Astrocyte (in vitro differentiated cells and primary cell): ENCODE results near the gene APOM. TPM values are rescaled to one million over a fixed set of nuclear protein-coding genes. Genes with fewer than 3 reads are reported as not detected.

Source experiments
- DNase-seq: peaks from one replicate; pipeline ENCODE4 v3.0.0-alpha.2; 2010; ENCODE audit warnings: low read depth
- FAIRE-seq: peaks from 2 replicates; lab custom pipeline; 2011; peaks lifted over from hg19 to GRCh38; lab: Jason Lieb, UNC
- H2AFZ ChIP-seq: 2 replicates; pipeline ENCODE4 v1.6.0; 2012; ENCODE audit warnings: low read depth, low read length, inconsistent platforms
- H3K27ac ChIP-seq: 2 replicates; pipeline ENCODE4 v1.5.1; 2011; ENCODE audit warnings: low read depth, low read length, inconsistent platforms
- H3K27me3 ChIP-seq: 2 replicates; pipeline ENCODE4 v1.6.0; 2011; ENCODE audit warnings: low read length, inconsistent platforms; ENCODE audit not compliant: insufficient read depth
- H3K36me3 ChIP-seq: 2 replicates; pipeline ENCODE4 v1.5.1; 2011; ENCODE audit warnings: low read length, inconsistent platforms; ENCODE audit not compliant: insufficient read depth
- H3K4me1 ChIP-seq: 2 replicates; pipeline ENCODE4 v1.5.1; 2011; ENCODE audit warnings: low read length, inconsistent platforms; ENCODE audit not compliant: insufficient read depth
- H3K4me2 ChIP-seq: 2 replicates; pipeline ENCODE4 v1.6.0; 2012; ENCODE audit warnings: low read length, inconsistent platforms
- H3K4me3 ChIP-seq: 2 replicates; pipeline ENCODE4 v1.5.1; 2011; ENCODE audit warnings: low read depth, mild to moderate bottlenecking, low read length, inconsistent platforms; ENCODE audit not compliant: insufficient read depth
- H3K79me2 ChIP-seq: 2 replicates; pipeline ENCODE4 v1.6.0; 2012; ENCODE audit warnings: mild to moderate bottlenecking, low read length, inconsistent platforms; ENCODE audit not compliant: insufficient read depth
- H3K9ac ChIP-seq: 2 replicates; pipeline ENCODE4 v1.6.0; 2012; ENCODE audit warnings: mild to moderate bottlenecking, low read length, inconsistent platforms
- H3K9me3 ChIP-seq: 2 replicates; pipeline ENCODE4 v1.5.1; 2012; ENCODE audit warnings: low read depth, mild to moderate bottlenecking, low read length, inconsistent platforms; ENCODE audit not compliant: insufficient read depth
- H4K20me1 ChIP-seq: 2 replicates; pipeline ENCODE4 v1.6.0; 2012; ENCODE audit warnings: low read length, inconsistent platforms; ENCODE audit not compliant: insufficient read depth
- H3K27ac Mint-ChIP-seq: one replicate; pipeline ENCODE4 v1.8.0; 2021; ENCODE audit warnings: mild to moderate bottlenecking, mixed read lengths; ENCODE audit not compliant: unreplicated experiment
- H3K27me3 Mint-ChIP-seq: one replicate; pipeline ENCODE4 v1.8.0; 2021; ENCODE audit warnings: low read depth, mixed read lengths; ENCODE audit not compliant: unreplicated experiment
- H3K36me3 Mint-ChIP-seq: one replicate; pipeline ENCODE4 v1.8.0; 2021; ENCODE audit warnings: low read depth, mixed read lengths; ENCODE audit not compliant: unreplicated experiment
- H3K4me1 Mint-ChIP-seq: one replicate; pipeline ENCODE4 v1.8.0; 2021; ENCODE audit warnings: low read depth, mixed read lengths; ENCODE audit not compliant: unreplicated experiment
- H3K4me3 Mint-ChIP-seq: one replicate; pipeline ENCODE4 v1.8.0; 2021; ENCODE audit warnings: mild to moderate bottlenecking, moderate library complexity, mixed read lengths; ENCODE audit not compliant: unreplicated experiment
- H3K9me3 Mint-ChIP-seq: one replicate; pipeline ENCODE4 v1.8.0; 2021; ENCODE audit warnings: mild to moderate bottlenecking, mixed read lengths; ENCODE audit not compliant: unreplicated experiment
- EZH2 ChIP-seq: IDR thresholded peaks from 2 replicates; pipeline ENCODE4 v1.6.1; 2012; ENCODE audit warnings: mild to moderate bottlenecking, low read length, inconsistent platforms; ENCODE audit not compliant: insufficient read depth
- total RNA-seq: library from RNA; stranded (reverse); gene quantifications from 2 replicates; pipeline ENCODE4 v1.2.1, GENCODE V29; 2021
- TF ChIP-seq, protein P1 (sequence below): IDR thresholded peaks from 2 replicates; pipeline ENCODE4 v1.5.1; 2011; ENCODE audit warnings: low read depth, mild to moderate bottlenecking, inconsistent platforms, low read length, moderate library complexity; ENCODE audit not compliant: insufficient read depth

Gene APOM
- total RNA-seq, 1 donor from 2014 or later, result 0.89 TPM

DNA sequence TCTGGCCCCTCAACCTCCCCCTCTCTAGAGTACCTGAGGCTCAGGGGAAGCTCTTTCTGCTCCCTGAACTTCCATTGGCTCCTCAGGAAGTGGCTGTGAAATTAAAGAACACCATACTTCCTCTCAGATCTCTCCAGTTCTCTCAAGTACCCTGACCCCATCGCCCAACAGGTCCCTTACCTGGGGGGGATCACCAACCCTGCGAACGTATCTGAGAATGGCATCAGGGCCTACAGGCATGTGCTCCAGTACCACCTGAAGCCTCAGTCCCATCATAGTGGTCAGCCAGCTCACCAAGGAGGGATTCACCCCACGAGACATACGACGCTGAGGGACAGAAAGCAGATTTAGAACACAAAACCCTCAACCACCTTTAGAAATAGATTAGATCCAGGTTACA, 15.1 kb upstream of the APOM start:
- peaks cover 3% of the 10 kb centered on the region for H3K4me1 Mint-ChIP-seq
- peak overlapping the region; percentile 41 for H3K27ac Mint-ChIP-seq
- H3K9me3 ChIP-seq, result no peaks in the 10 kb centered on the region
- FAIRE-seq, result no peak
- no peak for DNase-seq
- H3K79me2 ChIP-seq, result peaks cover 3% of the 10 kb centered on the region
- peaks cover 55% of the 10 kb centered on the region for H4K20me1 ChIP-seq
- H3K36me3 ChIP-seq, result peaks cover 58% of the 10 kb centered on the region
- no peaks in the 10 kb centered on the region for H3K27me3 Mint-ChIP-seq
- peaks cover 30% of the 10 kb centered on the region for H3K36me3 Mint-ChIP-seq
- H3K9me3 Mint-ChIP-seq, result no peaks in the 10 kb centered on the region
- TF ChIP-seq, protein P1, sequence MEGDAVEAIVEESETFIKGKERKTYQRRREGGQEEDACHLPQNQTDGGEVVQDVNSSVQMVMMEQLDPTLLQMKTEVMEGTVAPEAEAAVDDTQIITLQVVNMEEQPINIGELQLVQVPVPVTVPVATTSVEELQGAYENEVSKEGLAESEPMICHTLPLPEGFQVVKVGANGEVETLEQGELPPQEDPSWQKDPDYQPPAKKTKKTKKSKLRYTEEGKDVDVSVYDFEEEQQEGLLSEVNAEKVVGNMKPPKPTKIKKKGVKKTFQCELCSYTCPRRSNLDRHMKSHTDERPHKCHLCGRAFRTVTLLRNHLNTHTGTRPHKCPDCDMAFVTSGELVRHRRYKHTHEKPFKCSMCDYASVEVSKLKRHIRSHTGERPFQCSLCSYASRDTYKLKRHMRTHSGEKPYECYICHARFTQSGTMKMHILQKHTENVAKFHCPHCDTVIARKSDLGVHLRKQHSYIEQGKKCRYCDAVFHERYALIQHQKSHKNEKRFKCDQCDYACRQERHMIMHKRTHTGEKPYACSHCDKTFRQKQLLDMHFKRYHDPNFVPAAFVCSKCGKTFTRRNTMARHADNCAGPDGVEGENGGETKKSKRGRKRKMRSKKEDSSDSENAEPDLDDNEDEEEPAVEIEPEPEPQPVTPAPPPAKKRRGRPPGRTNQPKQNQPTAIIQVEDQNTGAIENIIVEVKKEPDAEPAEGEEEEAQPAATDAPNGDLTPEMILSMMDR, result no peak
- no peak for TF ChIP-seq EZH2
- H3K4me1 ChIP-seq, result peaks cover 13% of the 10 kb centered on the region
- H3K9ac ChIP-seq, result no peak overlapping the region
- no peak overlapping the region for H3K4me3 Mint-ChIP-seq
- H2AFZ ChIP-seq, result no peak overlapping the region
- no peak overlapping the region for H3K4me2 ChIP-seq
- no peak overlapping the region for H3K4me3 ChIP-seq
- no peaks in the 10 kb centered on the region for H3K27me3 ChIP-seq
- no peak overlapping the region for H3K27ac ChIP-seq

DNA sequence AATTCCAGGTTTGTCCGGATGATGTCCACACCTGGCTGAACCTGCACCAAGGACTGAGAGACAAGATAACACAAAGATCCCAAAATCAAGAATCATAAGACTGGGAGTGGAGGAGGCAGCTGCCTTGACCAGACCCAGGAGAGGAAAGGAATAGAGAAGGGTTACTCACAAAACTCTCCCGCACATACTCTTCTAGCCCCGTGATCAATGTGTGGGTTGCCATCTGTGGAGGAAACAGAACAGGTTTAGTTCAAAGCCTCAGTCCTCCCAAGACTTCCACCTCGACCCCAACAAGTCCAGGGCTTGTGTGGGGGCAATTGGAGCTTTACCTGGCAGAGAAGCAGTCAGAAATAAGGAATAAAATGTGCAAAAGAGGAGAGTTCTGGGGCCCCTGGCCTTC, 14.3 kb upstream of the APOM start:
- peaks cover 3% of the 10 kb centered on the region for H3K4me1 Mint-ChIP-seq
- Histone ChIP-seq H3K9ac (no peak overlapping the region), H3K4me3 (no peak overlapping the region), H3K9me3 (no peaks in the 10 kb centered on the region), H4K20me1 (peaks cover 47% of the 10 kb centered on the region), H2AFZ (no peak overlapping the region), H3K27me3 (no peaks in the 10 kb centered on the region), H3K4me2 (no peak overlapping the region), H3K79me2 (peaks cover 3% of the 10 kb centered on the region), H3K36me3 (peaks cover 56% of the 10 kb centered on the region), H3K4me1 (peaks cover 13% of the 10 kb centered on the region), H3K27ac (no peak overlapping the region)
- FAIRE-seq (no peak), DNase-seq (no peak)
- H3K27ac Mint-ChIP-seq, result no peak overlapping the region
- TF ChIP-seq, protein P1, result no peak
- TF ChIP-seq EZH2, result no peak
- H3K4me3 Mint-ChIP-seq, result peak overlapping the region; percentile 35
- no peaks in the 10 kb centered on the region for H3K9me3 Mint-ChIP-seq
- no peaks in the 10 kb centered on the region for H3K27me3 Mint-ChIP-seq
- peaks cover 25% of the 10 kb centered on the region for H3K36me3 Mint-ChIP-seq

DNA sequence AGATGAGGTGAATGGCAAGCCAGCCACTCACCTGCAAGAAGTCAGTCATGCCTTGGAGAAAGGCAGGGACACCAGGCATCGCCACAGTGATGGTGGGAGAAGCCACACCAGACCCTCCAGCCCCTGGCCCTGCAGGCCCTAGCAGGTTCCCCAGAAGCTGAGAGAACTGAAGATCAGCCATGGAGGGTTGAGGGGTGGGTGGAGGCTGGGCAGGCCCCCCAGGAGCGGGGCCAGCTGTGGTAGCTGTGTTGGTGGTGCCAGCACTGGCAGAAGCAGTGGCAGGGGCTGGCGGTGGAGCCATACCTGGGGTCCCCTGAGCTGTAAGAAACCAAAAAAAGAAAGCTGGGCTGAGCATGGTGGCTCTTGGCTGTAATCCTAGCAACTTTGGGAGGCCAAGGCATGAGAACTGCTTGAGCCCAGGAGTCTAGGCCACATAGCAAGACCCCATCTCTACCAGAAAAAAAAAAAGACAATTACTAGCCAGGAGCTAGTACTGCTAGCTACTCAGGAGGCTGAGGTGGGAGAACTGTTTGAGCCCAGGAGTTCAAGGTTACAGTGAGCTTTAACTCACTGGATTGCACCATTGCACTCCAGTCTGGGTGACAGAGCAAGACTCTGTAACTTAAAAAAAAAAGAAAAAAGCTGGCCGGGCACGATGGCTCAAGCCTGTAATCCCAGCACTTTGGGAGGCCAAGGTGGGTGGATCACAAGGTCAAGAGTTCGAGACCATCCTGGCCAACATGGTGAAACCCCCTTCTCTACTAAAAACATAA, 12.7 kb upstream of the APOM start:
- Histone ChIP-seq H3K36me3 (peaks cover 54% of the 10 kb centered on the region), H3K9ac (no peak overlapping the region), H3K4me1 (peaks cover 13% of the 10 kb centered on the region), H3K4me3 (no peak overlapping the region), H3K9me3 (no peaks in the 10 kb centered on the region), H3K79me2 (peaks cover 3% of the 10 kb centered on the region), H3K4me2 (no peak overlapping the region), H4K20me1 (peaks cover 34% of the 10 kb centered on the region), H3K27me3 (no peaks in the 10 kb centered on the region), H3K27ac (no peak overlapping the region), H2AFZ (no peak overlapping the region)
- no peak for DNase-seq
- H3K4me1 Mint-ChIP-seq, result no peaks in the 10 kb centered on the region
- no peaks in the 10 kb centered on the region for H3K9me3 Mint-ChIP-seq
- no peaks in the 10 kb centered on the region for H3K27me3 Mint-ChIP-seq
- no peak overlapping the region for H3K4me3 Mint-ChIP-seq
- H3K36me3 Mint-ChIP-seq, result peaks cover 28% of the 10 kb centered on the region
- FAIRE-seq, result no peak
- no peak overlapping the region for H3K27ac Mint-ChIP-seq
- TF ChIP-seq EZH2, result no peak
- TF ChIP-seq, protein P1, result no peak
